DMS79 (cell line): Measurements from ENCODE around the gene PCBD2.
"Not testable (repeated sequence)": the region's sequence is repeated elsewhere in the genome, so short reads cannot be mapped to it uniquely, and the experiment has no call there.

Experiments
- DNase-seq: peaks from one replicate; lab custom pipeline; 2025; lab: John Stamatoyannopoulos, UW

PCBD2 gene

DNA sequence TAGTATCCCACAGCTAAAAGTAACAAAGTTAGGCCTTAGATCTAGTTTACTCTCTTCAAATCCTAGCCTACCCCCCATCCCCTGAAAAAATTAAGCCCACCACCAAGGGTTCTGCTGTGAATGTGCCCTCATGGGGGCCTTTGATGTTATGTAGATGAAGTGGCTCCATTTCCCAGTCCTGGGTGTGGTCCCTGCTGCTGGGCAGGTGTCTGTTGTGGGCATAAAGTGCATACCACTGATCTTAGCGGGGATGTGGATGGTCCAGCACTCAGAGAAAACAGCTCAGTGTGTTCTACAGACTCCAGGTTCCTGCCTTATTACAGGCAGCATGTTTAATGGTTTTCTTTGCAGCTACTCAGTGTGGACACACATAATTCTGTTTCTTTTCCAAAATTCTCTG lies 1.9 kb downstream of the PCBD2 start:
- DNase-seq: no peak

DNA sequence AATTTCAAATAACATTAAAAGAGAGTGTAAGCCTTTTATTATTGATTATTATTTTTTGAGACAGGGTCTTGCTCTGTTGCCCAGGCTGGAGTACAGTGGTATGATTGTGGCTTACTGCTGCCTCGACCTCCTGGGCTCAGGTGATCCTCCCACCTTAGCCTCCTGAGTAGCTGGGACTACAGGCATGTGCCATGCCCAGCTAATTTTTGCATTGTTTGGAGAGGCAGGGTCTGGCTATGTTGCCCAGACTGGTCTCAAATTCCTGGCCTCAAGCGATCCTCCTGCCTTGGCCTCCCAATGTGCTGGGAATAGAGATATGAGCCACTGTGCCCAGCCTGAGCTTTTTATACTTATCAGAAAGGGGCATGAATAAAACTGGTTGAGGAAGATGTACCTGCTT lies 5.8 kb downstream of the PCBD2 start:
- DNase-seq: not testable (repeated sequence)

DNA sequence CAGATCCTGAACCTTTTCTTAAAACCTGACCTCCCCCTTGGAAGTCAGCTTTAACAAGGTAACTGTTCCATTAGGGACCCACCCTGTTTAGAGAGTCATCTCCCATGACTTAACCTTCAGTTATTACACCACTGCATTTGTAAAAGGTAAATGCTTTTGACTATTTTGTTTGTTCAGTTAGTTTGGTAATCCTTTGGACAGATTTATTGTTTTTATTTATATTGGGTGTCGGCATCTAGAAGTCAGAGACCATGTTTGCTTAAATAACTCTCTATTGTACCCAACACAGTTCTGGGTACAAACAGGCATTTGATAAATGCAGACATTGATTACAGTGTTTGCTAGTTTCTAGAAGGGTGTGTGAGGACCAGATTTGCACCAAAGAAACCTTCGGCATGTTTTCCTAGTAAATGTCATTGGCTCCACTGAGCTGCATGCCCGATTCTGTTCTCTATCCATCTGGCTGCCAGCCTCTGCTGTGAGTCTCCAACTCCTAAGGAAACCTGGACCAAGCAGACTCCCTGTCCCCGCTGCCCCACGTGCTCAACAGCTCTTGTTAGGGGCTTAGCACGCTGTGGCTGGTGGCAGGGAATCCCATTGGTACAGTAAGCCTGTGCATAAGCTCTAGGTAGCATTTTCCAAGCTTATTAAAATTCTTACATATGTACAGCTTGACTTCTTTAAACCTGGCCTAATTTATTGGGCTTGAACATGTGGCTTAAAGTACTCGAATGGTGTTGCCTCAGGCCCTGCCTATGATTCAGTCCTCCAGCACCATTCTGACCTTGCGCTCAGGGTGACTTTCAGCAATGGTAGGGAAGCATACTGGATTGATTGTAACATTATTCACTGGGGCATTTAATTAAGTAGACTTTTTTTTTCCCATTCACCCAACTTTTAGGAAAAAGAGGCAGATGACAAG lies 6.6 kb downstream of the PCBD2 start:
- no peak for DNase-seq

DNA sequence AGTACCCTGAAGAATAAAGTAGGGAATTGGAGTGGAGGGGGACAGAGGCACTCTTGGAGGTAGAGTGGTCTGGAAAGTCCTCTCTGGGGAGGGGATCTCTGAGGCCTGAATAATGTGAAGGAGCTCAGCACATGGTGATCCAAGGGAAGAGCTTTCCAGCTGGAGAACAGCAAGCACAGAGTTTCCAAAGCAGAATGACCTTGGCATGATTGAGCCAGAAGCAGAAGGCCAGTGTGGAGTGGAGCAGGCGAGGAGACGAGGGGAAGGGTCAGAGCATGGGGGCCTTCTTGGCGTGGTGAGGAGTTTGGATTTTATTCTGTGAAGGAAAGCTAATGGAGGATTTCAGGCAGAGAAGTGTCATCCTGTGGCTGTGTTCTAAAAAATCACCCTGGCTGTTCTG lies 8.3 kb downstream of the PCBD2 start:
- DNase-seq: no peak

DNA sequence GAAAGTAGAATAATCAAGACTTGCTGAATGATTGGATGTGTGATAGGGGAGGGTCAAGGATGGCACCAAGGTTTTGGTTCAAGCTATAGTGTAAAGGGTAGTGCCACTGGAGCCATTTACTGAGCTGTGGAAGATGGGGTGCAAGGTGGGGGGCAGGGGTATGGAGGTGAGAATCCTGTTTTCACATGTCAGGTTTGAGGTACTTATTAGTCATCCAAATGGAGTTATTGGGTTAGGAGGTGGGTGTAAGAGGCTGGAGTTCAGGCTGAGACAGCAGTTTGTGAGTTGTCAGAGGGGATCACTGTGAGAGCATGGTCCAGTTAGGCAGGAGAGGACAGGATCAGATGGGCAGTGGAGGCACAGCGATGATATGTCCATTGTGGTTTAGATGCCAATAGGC lies 8.9 kb downstream of the PCBD2 start:
- no peak for DNase-seq

DNA sequence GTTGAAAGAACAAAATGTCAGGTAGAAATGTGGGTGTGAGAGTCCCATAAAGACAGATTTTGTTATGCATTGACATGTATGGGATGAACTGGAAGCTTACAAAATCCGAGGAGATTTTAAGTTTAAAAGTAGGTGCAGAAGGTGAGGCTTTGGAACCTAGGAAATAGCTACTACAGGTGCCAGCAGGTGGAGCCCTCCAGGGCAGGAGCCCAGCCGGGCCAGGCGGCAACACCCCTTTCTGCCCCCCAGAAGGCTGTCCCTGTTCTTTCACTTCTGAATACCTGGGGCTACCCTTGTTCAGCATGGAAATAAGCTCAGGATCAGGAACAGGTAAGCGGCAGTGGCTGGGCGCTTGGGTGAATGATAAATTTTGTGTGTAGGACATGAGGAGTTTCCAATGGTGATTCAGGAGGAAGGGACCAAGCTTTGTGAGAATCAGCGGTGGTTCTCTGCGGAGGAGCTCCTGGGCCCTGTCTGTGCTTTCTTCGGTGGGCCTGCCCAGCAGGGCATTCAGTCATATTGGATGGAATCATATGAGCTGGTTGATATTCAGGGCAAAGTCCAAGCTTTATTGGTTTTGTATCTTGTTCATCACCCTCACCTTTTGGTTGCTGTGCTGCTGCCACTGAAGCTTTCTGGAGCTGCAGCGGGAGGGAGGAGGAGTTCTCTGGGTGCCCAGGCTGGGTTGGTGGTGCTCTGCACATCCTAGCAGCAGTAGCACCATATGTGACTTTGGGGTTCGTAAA lies 12.3 kb downstream of the PCBD2 start:
- DNase-seq: no peak

DNA sequence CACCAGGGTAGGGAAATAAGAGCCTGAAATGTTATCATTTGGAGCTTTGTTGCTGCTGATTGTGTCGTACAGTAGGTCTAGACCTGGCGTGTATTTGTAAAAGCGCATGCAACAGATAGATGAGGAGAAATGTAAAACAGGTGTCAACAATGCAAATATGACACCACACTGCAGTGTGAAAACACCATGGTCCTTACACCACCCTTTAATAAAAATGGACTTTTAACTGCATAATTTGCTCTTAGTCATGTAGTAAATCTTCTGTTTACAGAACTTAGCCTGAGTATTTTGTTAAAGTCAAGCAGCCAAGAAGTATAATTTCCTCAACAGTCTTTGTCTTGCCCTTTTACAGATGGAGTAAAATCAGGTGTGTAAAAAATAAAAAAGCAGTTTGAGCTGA lies 13.9 kb downstream of the PCBD2 start:
- no peak for DNase-seq

DNA sequence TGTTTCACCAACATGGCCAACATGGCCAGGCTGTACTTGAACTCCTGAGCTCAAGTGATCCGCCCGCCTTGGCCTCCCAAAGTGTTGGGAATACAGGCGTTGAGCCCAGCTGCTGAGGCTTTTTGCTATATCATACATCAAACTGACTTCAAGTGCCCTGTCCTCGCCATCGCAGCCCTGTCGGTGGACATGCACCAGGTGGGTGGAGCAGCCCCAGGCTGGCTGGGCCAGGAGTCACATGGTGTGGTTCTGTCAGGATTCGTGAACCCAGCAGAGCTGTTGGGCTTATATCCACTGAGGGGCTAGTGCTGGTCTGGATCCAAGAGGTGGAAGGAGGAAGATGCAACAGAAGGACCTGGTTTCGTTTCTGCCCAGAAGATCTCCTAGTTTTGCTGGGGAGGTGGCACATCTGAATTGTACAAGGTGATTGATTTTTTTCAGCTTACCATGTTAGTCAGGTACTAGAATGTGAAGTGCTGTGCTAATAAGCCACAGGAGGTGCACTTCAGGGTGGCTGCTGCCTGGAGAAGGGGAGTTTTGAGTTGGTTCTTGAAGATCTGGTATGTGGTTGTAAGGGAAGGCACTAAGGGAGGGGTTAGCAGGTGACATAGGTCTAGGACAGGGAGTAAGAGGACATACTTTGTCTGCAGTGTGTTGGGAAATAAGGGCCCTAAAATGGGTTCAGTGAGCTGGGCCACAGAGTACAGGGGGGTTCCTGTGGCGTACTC lies 16.1 kb downstream of the PCBD2 start:
- DNase-seq: peak; percentile 65

DNA sequence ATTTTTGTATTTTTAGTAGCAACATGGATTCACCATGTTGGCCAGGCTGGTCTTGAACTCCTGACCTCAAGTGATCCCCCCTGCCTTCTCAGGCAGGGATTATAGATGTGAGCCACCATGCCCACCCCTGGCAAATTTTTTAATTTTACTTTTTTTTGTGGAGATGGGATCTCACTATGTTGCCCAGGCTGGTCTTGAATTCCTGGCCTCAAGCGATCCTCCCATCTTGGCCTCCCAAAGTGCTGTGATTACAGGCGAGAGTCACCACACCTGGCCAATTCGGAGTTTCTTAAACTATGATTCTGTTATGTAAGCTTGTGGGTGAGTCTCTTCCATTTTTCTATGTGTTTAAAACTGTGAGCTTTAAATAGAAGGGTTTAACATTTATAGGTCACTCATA lies 27.6 kb downstream of the PCBD2 start:
- DNase-seq: no peak

DNA sequence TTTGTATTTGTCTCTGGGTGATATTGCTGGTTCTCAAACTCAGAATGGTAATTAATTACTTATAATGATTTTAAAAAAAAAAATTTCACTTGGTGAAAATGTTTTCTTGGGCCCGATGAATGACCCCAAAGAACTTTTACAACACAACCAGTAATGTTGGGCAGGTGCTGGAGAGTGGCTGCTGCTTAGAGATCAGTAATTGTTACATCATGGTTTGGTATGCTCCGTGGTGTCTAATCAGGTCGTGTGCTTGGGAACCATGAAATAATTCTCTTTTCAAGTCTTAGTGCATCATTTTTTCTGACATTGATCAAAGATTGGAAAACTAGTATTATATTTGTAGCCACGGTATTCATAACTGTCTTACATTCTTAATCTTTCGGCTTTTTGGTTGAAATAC lies 29.3 kb downstream of the PCBD2 start:
- DNase-seq: no peak

DNA sequence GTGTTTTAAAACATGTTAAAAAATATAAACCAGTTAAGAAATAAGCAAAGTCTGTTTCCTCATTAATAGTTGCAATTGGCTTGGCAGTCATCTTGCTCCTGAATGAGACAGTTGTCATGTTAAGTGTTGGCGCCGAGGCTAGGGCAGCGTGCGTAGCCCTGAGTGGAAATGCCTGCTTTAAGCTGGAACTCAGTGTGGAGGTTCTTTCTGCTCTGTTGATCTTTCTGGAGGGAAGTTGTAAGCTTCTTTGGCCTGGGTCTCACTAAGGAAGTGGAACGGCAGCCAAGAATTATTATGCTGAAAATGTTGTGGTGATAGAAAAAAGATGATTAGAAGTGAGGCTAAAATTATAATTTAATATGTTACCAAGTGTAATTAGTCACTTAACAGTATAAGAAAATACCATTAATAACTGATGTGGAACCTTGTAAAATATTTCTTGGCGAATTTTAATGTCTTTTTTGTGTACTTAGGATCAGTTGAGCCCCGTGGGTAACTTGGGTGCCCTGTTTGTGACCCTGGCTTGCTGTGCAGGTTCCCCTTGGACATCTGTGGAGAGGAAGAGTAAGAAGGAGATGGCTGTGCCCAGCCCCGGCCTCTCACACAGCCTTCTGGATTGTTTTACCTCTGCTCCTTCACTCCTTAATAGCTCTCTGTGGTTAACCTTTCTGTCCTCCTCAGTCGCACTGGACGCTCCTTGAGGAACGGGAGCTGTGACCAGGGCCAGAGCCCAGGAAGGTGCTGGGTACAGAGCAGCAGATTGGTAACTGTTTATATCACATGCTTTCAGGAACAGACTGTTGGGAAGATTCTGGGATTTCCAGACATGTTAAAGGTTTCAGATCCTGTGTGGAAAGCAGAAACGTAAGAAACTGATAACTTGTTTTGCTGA lies 31.0 kb downstream of the PCBD2 start:
- peak; percentile 14 for DNase-seq

DNA sequence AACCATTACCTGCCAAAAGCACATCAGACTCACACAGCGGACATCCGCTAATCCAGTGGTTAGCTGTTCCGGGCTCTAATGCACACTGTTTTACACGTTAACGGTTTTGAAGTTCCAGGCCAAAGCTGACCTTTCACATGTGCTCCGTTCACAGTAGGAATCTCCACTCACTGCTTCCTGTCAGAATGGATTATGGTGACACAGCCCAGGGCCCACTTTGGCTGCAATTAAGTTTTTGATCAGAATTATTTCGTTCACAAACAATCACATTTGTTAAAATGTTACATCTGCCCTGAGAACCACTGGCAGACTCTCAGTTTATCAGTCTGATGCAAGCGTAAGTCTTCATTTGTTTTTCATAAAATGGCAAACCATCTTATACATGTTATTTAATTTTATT lies 32.6 kb downstream of the PCBD2 start:
- DNase-seq: no peak

DNA sequence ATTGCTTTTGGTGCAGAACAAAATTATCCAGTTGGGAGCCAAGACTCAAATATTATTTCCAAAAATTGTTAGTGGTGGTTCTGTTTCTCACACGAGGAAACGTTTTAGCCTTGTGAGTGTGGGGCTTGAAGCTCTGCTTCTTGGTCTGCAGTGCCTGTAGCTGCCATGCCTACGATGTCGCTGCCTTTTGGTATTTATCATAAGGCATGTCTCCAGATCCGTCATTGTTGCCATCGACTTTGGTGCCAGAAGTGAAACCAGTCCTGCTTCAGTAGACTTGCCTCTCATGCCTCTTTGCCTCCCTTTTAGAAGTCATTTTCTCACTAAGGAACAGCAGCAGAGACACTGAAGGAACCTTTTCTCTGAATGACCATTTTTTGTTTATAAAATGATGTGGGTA lies 33.1 kb downstream of the PCBD2 start:
- no peak for DNase-seq

DNA sequence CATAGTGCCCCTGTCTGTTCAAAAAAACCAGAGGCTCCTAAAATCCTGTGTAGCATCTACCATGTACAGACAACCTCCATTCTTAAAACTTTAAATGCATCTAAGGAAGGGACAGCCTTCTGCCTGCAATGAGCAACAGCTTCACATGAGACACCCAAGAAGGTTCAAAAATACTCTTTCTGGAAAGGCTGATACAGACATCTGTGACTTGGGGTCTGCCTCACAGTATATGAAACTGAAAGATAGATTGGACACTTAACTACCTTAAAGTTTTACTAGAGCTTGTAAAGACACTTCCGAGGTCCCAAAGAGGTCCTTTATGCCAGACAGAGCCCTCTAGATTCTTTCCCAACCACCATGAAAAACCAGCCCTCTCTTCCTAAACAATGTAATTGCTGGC lies 34.6 kb downstream of the PCBD2 start:
- DNase-seq: no peak

DNA sequence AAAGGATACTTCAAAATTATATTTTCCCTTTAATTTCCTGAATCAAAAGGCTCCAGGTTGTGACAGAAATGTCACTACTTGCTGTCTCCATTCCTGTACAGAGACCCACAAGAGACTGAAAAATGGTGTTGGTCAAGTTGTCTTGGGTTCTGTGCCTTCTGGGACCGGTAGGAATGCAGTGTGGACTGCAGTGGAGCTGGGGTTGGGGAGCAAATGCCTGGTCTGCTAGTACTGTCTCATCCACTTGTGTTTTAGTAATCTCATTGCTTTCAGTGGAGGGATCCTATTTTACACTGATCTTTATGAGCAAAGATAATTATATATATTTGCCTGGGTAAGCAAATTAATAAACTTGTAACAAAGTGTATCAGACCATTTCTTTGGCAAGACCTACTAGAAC lies 38.6 kb downstream of the PCBD2 start:
- DNase-seq: no peak

DNA sequence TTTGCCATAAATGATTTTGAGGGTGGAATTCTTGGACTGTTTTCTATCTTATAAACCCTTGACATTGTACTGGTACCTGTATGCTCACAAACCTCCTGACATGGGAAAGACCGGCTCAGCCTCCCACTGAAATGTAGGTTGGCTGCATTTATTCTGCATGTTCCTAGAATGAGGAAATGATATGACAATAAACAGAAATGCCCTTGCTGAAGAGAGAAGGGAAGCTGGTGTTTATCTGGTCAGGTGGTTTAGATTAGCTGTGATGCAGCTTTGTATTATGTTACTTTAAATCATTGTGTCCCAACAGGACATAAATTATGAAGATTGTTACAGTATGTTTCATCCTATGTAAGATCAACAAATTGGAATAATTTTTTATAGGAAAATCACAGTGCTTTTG lies 39.7 kb downstream of the PCBD2 start:
- DNase-seq: no peak

DNA sequence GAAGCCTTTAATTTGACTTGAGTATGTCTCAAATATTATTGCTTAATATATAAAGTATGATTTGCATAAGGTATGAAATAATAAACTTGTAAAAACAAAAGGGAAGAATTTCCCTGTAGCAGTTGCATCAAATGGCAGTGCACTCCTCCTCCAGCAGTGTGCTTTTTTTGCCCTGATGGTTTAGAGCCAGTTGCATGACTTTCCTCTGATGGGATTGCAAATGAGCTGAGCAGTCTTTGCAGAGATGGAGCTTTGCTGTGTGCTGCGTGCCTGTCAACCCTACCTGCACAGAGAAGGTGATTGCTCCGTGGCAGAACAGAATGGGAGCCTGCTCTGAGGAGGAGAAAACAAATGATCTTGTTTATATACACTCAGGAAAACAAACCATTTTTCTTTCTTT lies 40.1 kb downstream of the PCBD2 start:
- no peak for DNase-seq

DNA sequence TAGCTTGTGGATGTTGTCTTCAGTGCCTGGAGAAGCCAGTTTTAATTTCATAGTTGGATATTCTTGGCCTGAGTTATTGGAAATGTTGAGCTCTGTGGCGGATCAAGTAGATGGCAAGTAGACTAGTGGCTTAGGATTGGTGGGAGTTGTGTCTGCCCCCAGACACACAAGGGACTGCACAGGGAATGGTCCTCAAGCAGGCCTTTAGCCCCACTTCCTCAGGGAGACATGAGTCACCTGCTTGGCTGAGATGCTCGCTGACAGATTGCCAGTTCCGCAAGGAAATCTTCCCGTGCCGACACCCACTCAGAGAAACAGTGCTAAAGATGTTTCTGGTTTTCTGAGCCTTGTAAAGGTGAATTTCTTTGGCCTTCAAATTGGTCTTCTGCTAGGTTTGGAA lies 44.0 kb downstream of the PCBD2 start:
- no peak for DNase-seq

DNA sequence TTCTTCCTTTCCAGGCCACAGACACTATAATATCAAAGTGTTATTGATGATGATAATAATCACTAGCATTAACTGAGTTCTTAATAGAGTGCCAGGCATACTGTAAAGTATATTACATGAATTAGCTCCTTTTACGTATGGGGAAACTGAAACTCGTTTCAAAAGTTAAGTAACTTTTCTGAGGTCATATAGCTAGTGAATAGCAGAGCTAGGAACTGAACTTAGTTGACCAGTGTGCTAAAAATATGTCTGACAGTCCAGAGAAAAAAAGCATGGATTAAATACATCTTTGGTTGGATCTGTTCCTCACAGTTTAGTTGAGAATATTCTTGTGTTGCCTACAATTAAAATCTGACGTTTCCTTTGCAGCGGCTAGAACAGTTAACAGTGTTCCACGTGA lies 44.4 kb downstream of the PCBD2 start:
- no peak for DNase-seq

DNA sequence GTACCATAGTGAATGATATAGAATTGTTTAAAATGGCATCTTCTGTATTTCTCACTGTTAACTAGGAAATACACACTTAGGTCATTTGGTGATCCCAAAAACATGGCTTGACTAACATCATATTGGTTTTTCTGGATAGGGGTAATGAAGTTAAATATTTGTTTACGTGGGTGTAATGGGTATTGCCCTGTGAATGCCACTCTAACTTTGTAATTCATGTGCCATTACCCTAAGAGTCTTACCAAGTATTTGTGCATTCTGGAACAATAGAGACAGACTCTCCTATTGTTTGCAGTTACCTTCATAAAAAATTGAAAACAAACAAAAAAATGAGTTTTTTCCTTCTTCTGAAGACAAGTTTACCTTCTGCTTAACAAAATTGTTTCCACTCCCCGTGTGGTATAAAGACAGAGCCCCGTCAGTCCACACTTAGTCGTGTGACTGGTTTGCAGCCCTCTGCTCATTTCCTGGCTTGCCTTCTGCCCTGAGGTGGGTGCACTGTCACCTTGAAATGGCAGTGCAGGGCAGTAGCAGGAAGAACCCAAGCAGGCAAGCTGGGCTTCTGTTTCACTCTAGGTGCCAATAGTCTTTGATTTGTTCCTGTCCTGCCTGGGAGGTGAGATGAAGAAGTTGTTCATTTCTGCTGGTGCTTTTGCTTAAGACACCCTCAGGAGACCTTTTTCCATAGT lies 53.1 kb downstream of the PCBD2 start:
- no peak for DNase-seq

DNA sequence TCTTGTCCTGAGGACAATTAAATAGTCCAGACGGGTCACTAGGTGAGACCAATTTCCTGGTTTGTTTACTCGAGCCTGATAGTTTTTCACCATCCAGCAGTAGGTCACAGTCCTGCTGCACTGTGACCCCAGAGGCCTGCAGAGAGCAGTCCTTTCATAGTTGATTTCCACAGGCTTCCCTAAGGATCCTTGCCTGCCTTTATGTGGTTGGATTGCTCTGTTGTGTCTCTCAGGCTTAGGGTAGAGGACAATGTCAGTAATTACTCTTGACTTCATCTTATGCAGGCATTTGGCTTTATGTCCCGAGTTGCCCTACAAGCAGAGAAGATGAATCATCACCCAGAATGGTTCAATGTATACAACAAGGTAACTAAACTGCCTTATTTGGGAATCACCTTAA lies 53.8 kb downstream of the PCBD2 start:
- no peak for DNase-seq
